ENCODE results near the gene CNIH2.
"Not testable (repeated sequence)": the region's sequence is repeated elsewhere in the genome, so short reads cannot be mapped to it uniquely, and the experiment has no call there.

Gene CNIH2

GRCh38 chr11:66277471-66278362 is at the start of gene CNIH2:
Gene CNIH2, plus strand, starts transcription at chr11:66278175. Its CDS starts 282 bp downstream, at chr11:66278457.
- DNase-seq (ENCODE audit: low spot score), result no peak

GRCh38 chr11:66228521-66228920 is 49.5 kb upstream of the CNIH2 start:
- DNase-seq (ENCODE audit: low spot score), result no peak

- DNase-seq (ENCODE audit: low spot score), result no peak
Measured at GRCh38 chr11:66230156-66230555, 47.8 kb upstream of the CNIH2 start.

GRCh38 chr11:66230978-66231377 is 47.0 kb upstream of the CNIH2 start:
- no peak for DNase-seq (ENCODE audit: low spot score)

- DNase-seq (ENCODE audit: low spot score), result no peak
Measured at GRCh38 chr11:66231561-66231960, 46.4 kb upstream of the CNIH2 start.

GRCh38 chr11:66232769-66233168 is 45.2 kb upstream of the CNIH2 start:
- no peak for DNase-seq (ENCODE audit: low spot score)

GRCh38 chr11:66233301-66233700 is 44.7 kb upstream of the CNIH2 start:
- no peak for DNase-seq (ENCODE audit: low spot score)

- DNase-seq (ENCODE audit: low spot score), result no peak
Measured at GRCh38 chr11:66235141-66235540, 42.8 kb upstream of the CNIH2 start.

- DNase-seq (ENCODE audit: low spot score), result no peak
Measured at GRCh38 chr11:66237867-66238266, 40.1 kb upstream of the CNIH2 start.

- DNase-seq (ENCODE audit: low spot score), result no peak
Measured at GRCh38 chr11:66238786-66239413, 39.1 kb upstream of the CNIH2 start.

- DNase-seq (ENCODE audit: low spot score), result no peak
Measured at GRCh38 chr11:66239511-66239910, 38.5 kb upstream of the CNIH2 start.

- no peak for DNase-seq (ENCODE audit: low spot score)
Measured at GRCh38 chr11:66239998-66240780, 37.8 kb upstream of the CNIH2 start.

- no peak for DNase-seq (ENCODE audit: low spot score)
Measured at GRCh38 chr11:66240781-66241136, 37.2 kb upstream of the CNIH2 start.

GRCh38 chr11:66242095-66242765 is 35.7 kb upstream of the CNIH2 start:
- DNase-seq (ENCODE audit: low spot score), result no peak

- DNase-seq (ENCODE audit: low spot score), result no peak
Measured at GRCh38 chr11:66243782-66244535, 34.0 kb upstream of the CNIH2 start.

GRCh38 chr11:66247295-66247694 is 30.7 kb upstream of the CNIH2 start:
- no peak for DNase-seq (ENCODE audit: low spot score)

GRCh38 chr11:66247801-66248200 is 30.2 kb upstream of the CNIH2 start:
- DNase-seq (ENCODE audit: low spot score), result no peak

GRCh38 chr11:66248903-66249302 is 29.1 kb upstream of the CNIH2 start:
- no peak for DNase-seq (ENCODE audit: low spot score)

GRCh38 chr11:66251809-66252208 is 26.2 kb upstream of the CNIH2 start:
- DNase-seq (ENCODE audit: low spot score), result no peak

GRCh38 chr11:66253081-66253480 is 24.9 kb upstream of the CNIH2 start:
- not testable (repeated sequence) for DNase-seq (ENCODE audit: low spot score)

GRCh38 chr11:66258473-66258893 is 19.5 kb upstream of the CNIH2 start:
- DNase-seq (ENCODE audit: low spot score), result no peak

All from left forelimb (tissue), 1 donor.